Immature natural killer cell (primary cell): ENCODE data around the gene OPN1MW. TPM values are rescaled to one million over a fixed set of nuclear protein-coding genes. Genes with fewer than 3 reads are reported as not detected.
"Not testable (repeated sequence)": the region's sequence is repeated elsewhere in the genome, so short reads cannot be mapped to it uniquely, and the experiment has no call there.

Source experiments
- DNase-seq, 3 donors: peaks; one replicate each; pipeline ENCODE4 v3.0.0; 2022; ENCODE audit warnings: mixed read lengths in 1 of 3
- H3K27ac Mint-ChIP-seq, 6 donors: one replicate each; pipeline ENCODE4 v1.8.0; 2020; ENCODE audit warnings: mixed read lengths in 6 of 6, mild to moderate bottlenecking in 5 of 6, inconsistent platforms in 4 of 6, moderate library complexity in 3 of 6
- H3K27me3 Mint-ChIP-seq, 3 donors: one replicate each; pipeline ENCODE4 v1.8.0; 2020 to 2021; ENCODE audit warnings: low read depth in 3 of 3, mild to moderate bottlenecking in 3 of 3, mixed read lengths in 3 of 3, moderate library complexity in 3 of 3, inconsistent platforms in 1 of 3
- H3K36me3 Mint-ChIP-seq, 3 donors: one replicate each; pipeline ENCODE4 v1.8.0; 2020; ENCODE audit warnings: mixed read lengths in 3 of 3, inconsistent platforms in 2 of 3, mild to moderate bottlenecking in 2 of 3
- H3K4me1 Mint-ChIP-seq, 2 donors: one replicate each; pipeline ENCODE4 v1.8.0; 2020; ENCODE audit warnings: inconsistent platforms in 2 of 2, mild to moderate bottlenecking in 2 of 2, mixed read lengths in 2 of 2, moderate library complexity in 1 of 2
- H3K4me3 Mint-ChIP-seq, 5 donors: one replicate each; pipeline ENCODE4 v1.8.0; 2020; ENCODE audit warnings: mild to moderate bottlenecking in 5 of 5, mixed read lengths in 5 of 5, inconsistent platforms in 3 of 5, moderate library complexity in 3 of 5
- H3K9me3 Mint-ChIP-seq, 6 donors: one replicate each; pipeline ENCODE4 v1.8.0; 2020; ENCODE audit warnings: mild to moderate bottlenecking in 6 of 6, mixed read lengths in 6 of 6, inconsistent platforms in 4 of 6, moderate library complexity in 3 of 6
- polyA plus RNA-seq, 3 donors: library from polyadenylated mRNA; unstranded; fragments of 300-500 nt; fragmentation: Illumina TruSeq; gene quantifications; one replicate each; pipeline ENCODE4 v1.2.3, GENCODE V29; 2021

The OPN1MW gene
- polyA plus RNA-seq, 3 donors from 2014 or later, result not detected

DNA sequence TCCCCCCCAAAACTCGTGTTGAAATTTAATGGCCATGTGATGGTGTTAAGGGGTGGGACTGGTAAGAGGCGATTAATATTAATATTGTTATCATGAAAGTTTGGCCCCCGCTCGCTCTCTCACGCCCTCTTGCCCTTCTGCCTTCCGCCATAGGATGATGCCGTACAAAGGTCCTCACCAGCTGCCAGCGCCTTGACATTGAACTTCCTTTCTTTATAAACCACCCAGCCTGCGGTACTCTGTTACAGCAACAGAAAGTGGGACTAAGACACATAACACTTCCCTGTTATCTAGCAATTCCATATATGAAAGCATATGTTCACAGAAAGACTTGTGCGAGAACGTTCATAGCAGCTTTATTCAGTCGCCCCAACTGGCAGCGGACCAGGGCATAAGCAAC, 14.0 kb upstream of the OPN1MW start:
- DNase-seq, H3K27me3 Mint-ChIP-seq, H3K4me1 Mint-ChIP-seq, H3K27ac Mint-ChIP-seq, H3K4me3 Mint-ChIP-seq, H3K36me3 Mint-ChIP-seq, H3K9me3 Mint-ChIP-seq: not testable (repeated sequence)

DNA sequence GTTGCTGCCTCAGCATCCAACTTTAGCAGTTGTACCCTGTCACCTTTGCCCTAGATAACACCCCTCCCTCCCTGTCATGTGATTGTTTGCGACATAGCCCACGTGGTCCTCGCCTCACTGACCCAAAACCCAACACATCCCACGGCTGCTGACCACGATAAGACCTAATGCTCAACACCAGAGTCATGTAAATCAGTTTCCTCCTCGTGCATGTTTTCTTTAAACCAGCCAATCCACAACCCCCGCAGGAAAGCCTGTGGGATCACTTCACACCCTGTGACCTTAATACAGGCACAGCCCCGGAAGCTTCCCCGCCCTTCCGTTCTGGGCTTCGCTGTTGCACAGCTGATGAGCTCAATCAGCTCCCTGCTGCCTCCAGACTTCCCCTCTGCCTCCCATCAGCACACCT, 9.9 kb upstream of the OPN1MW start:
- not testable (repeated sequence) for H3K27ac Mint-ChIP-seq, H3K36me3 Mint-ChIP-seq, H3K4me1 Mint-ChIP-seq, H3K9me3 Mint-ChIP-seq, H3K4me3 Mint-ChIP-seq, DNase-seq, H3K27me3 Mint-ChIP-seq

DNA sequence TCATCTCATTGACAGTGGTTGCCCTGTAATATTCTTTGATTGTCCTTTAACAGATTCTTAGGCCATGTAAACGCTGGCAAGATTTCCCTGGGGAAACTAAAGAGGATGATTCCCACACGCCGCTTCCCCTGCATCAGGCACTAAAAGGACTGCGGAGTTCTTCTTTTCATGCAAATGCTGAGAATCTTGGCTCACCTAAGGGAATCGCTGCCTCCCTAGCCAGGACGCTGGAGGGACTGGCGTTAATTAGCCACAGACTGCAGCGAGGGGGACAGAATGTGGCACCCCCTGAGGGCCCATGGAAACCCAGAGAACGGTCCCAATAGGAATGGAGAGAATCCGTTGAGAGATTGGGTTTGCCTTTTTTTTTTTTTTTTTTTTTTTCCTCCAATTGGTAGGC, 8.0 kb upstream of the OPN1MW start:
- not testable (repeated sequence) for H3K27me3 Mint-ChIP-seq, H3K36me3 Mint-ChIP-seq, H3K4me3 Mint-ChIP-seq, H3K9me3 Mint-ChIP-seq, DNase-seq, H3K4me1 Mint-ChIP-seq, H3K27ac Mint-ChIP-seq

DNA sequence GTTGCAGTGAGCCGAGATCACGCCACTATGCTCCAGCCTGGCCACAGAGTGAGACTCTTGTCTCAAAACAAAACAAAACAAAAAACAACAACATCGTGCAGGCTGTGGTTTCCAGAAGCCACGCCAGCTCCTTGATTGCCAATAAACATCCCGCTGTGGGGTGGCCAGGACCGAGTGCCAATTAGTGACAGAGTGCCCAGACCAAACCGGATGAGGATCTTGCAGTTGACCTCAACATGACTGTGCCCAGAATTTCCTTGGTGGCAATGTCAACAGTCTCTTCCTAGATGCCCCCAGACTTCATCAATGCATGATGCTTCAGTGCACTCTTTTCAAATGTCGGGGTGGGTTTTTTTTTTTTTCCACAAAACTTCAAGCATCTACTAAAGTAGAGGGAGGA, 1.4 kb downstream of the OPN1MW start:
- not testable (repeated sequence) for H3K4me3 Mint-ChIP-seq, H3K4me1 Mint-ChIP-seq, H3K27ac Mint-ChIP-seq, H3K9me3 Mint-ChIP-seq, H3K27me3 Mint-ChIP-seq, DNase-seq, H3K36me3 Mint-ChIP-seq

DNA sequence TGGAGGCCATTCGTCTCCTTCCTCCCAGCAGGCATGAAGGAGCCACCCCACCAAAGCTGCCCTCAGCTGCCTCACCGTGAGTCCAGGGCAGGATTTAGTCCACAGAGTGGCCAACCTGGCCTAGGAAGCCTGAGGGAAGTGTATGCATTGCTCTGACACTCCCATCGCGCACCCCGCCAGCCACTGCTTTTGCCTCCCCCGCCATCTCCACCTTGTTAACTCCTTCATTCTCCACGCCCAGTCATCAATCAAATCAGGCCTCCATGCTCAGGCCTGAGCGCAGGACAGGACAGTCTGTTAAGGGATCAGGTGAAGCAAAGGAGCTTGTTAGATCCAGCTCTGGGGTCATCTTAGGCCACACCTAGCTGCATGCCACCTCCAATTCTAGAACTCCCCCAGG, 10.4 kb downstream of the OPN1MW start:
- not testable (repeated sequence) for H3K27ac Mint-ChIP-seq, H3K36me3 Mint-ChIP-seq, H3K4me1 Mint-ChIP-seq, H3K27me3 Mint-ChIP-seq, DNase-seq, H3K4me3 Mint-ChIP-seq, H3K9me3 Mint-ChIP-seq

DNA sequence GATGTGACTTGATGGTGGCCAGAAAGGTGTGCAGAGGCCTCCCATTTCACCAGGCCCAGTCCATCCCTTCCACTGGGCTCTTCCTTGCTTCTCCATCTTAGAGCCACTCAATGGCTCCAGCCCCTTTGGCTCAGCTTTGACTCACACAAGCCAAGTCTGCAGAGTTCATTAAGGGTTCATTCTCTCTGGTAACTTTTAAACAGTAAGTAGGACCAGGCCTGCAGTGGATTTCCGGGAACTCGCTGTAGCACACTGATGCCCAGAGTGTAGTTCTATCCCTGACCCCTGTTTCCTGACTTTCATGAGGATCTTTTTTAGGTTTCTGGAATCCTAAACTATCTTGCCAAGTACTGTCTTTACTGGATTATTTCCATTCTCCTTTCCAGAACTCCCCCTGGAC, 11.9 kb downstream of the OPN1MW start:
- not testable (repeated sequence) for H3K27me3 Mint-ChIP-seq, H3K4me1 Mint-ChIP-seq, H3K4me3 Mint-ChIP-seq, H3K9me3 Mint-ChIP-seq, H3K36me3 Mint-ChIP-seq, H3K27ac Mint-ChIP-seq, DNase-seq

DNA sequence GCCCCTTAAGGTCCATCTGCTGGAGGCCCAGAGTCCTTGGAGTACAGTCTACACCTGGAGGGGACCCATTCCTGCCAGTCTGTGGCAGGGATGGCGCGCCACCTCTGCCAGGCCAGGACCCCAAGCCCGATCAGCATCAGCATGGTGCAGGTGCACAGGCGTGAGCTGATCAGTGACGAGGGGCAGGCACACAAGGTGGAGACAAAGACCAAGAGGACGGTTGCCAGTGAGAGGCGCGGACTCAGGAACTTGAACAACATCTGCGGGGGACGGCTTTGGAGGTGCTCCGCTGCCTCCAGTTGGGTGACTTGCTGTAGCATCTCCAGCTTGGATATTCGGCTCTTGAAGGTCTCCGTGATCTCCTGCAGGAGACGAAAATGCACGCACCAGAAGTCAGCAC, 14.1 kb downstream of the OPN1MW start:
- not testable (repeated sequence) for DNase-seq, H3K9me3 Mint-ChIP-seq, H3K27me3 Mint-ChIP-seq, H3K27ac Mint-ChIP-seq, H3K4me1 Mint-ChIP-seq, H3K36me3 Mint-ChIP-seq, H3K4me3 Mint-ChIP-seq

DNA sequence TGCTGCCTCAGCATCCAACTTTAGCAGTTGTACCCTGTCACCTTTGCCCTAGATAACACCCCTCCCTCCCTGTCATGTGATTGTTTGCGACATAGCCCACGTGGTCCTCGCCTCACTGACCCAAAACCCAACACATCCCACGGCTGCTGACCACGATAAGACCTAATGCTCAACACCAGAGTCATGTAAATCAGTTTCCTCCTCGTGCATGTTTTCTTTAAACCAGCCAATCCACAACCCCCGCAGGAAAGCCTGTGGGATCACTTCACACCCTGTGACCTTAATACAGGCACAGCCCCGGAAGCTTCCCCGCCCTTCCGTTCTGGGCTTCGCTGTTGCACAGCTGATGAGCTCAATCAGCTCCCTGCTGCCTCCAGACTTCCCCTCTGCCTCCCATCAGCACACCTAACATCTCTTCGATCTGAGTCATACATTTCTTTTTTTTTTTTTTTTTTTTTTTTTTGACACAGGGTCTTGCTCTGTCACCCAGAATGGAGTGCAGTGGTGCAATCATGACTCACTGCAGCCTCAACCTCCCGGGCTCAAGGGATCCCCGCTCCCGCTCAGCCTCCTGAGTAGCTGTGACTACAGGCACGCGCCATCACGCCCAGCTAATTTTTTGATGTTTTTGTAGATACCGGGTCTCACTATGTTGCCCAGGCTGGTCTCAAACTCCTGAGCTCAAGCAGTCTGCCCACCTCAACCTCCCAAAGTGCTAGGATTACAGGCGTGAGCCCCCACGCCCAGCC, 27.4 kb downstream of the OPN1MW start:
- H3K27me3 Mint-ChIP-seq, H3K9me3 Mint-ChIP-seq, H3K4me3 Mint-ChIP-seq, H3K27ac Mint-ChIP-seq, H3K4me1 Mint-ChIP-seq, H3K36me3 Mint-ChIP-seq: not testable (repeated sequence)
- peak in 1 of 3 donors; percentile 7 for DNase-seq

DNA sequence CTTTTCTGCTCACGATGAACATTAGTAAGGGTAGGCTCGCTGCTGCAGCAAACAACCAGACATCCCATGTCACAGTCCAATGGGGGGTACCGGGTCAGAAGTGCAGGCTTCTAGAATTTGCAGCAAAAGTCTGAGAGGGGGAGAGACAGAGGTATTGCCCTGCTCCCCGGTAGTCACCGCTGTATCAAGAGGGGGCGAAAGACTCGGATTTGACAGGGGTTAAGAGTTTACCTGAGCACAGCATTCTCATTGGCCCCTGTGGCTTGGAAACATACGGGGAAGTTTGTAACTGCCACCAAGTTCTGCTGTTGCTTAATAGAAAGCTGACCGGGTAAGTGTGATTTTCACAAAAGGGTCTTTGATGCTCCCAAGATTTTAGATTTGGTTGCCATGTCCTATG, 28.7 kb downstream of the OPN1MW start:
- Mint-ChIP-seq H3K4me3 (peak overlapping the region in 2 of 5 donors; percentile 18 to 50), H3K27ac (peak overlapping the region in 5 of 6 donors; percentile 61 to 94 (median 74))
- DNase-seq, H3K27me3 Mint-ChIP-seq, H3K36me3 Mint-ChIP-seq, H3K4me1 Mint-ChIP-seq, H3K9me3 Mint-ChIP-seq: not testable (repeated sequence)

DNA sequence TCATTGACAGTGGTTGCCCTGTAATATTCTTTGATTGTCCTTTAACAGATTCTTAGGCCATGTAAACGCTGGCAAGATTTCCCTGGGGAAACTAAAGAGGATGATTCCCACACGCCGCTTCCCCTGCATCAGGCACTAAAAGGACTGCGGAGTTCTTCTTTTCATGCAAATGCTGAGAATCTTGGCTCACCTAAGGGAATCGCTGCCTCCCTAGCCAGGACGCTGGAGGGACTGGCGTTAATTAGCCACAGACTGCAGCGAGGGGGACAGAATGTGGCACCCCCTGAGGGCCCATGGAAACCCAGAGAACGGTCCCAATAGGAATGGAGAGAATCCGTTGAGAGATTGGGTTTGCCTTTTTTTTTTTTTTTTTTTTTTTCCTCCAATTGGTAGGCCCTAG, 29.1 kb downstream of the OPN1MW start:
- not testable (repeated sequence) for H3K4me3 Mint-ChIP-seq, H3K36me3 Mint-ChIP-seq, H3K27me3 Mint-ChIP-seq, DNase-seq, H3K4me1 Mint-ChIP-seq, H3K9me3 Mint-ChIP-seq
- peak overlapping the region in 1 of 6 donors; percentile 61 for H3K27ac Mint-ChIP-seq

DNA sequence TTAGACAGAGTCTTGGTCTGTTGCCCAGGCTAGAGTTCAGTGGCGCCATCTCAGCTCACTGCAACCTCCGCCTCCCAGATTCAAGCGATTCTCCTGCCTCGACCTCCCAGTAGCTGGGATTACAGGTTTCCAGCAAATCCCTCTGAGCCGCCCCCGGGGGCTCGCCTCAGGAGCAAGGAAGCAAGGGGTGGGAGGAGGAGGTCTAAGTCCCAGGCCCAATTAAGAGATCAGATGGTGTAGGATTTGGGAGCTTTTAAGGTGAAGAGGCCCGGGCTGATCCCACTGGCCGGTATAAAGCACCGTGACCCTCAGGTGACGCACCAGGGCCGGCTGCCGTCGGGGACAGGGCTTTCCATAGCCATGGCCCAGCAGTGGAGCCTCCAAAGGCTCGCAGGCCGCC, 37.1 kb downstream of the OPN1MW start, which contains the start of gene OPN1MW2:
OPN1MW2 (plus strand) TSS at position 301 of the 400 bp plus-strand sequence; CDS start at position 361, 60 bp downstream.
- not testable (repeated sequence) for H3K4me3 Mint-ChIP-seq

DNA sequence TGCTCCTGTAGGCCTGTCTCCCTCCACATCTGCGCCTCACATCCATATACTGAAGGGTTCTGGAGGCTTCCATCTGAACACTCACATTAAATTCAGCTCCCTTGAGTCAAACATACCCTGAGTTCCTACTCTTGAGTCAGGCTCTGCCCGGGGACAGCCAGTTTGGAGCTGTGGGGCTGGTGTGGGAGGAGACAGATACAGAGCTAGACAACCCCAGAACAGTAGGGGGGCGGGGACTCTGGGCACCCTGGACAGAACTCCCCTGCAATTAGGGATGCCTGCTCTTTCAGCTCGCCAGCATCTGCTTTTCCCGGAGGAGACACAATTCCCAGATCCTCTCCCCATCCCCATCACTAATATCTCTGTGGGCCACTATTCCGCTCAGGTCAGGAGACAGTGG, 42.9 kb downstream of the OPN1MW start:
- not testable (repeated sequence) for H3K4me3 Mint-ChIP-seq, DNase-seq, H3K36me3 Mint-ChIP-seq, H3K9me3 Mint-ChIP-seq, H3K4me1 Mint-ChIP-seq, H3K27me3 Mint-ChIP-seq, H3K27ac Mint-ChIP-seq

More for the DNA sequence above, 37.1 kb downstream of the OPN1MW start, which contains the start of gene OPN1MW2:
- not testable (repeated sequence) for H3K27ac Mint-ChIP-seq, DNase-seq, H3K36me3 Mint-ChIP-seq, H3K27me3 Mint-ChIP-seq, H3K4me1 Mint-ChIP-seq, H3K9me3 Mint-ChIP-seq

DNA sequence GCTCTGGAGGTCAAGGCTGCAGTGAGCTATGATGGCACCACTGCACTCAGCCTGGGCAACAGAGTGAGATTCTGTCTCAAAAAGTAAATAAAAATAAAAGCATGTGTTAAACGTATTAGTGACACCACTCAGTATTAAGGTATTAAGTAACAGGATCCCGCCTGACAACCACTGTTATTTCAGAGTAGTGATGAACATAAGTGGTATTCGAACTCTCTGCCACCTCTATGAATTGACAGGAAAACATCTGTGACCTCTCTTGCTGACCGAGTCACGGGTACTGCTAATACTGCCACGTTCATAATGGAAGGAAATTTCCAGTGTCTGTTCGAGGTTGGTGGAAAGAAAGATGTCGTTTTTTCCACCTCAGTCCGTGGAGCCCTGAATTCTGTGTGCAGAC, 44.3 kb downstream of the OPN1MW start:
- H3K36me3 Mint-ChIP-seq, result not testable (repeated sequence)

DNA sequence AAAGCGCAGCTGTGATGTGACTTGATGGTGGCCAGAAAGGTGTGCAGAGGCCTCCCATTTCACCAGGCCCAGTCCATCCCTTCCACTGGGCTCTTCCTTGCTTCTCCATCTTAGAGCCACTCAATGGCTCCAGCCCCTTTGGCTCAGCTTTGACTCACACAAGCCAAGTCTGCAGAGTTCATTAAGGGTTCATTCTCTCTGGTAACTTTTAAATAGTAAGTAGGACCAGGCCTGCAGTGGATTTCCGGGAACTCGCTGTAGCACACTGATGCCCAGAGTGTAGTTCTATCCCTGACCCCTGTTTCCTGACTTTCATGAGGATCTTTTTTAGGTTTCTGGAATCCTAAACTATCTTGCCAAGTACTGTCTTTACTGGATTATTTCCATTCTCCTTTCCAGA, 49.0 kb downstream of the OPN1MW start:
- H3K9me3 Mint-ChIP-seq, H3K4me1 Mint-ChIP-seq, H3K36me3 Mint-ChIP-seq, DNase-seq, H3K27ac Mint-ChIP-seq, H3K27me3 Mint-ChIP-seq, H3K4me3 Mint-ChIP-seq: not testable (repeated sequence)

More for the DNA sequence above, 44.3 kb downstream of the OPN1MW start:
- H3K4me3 Mint-ChIP-seq, H3K4me1 Mint-ChIP-seq, H3K9me3 Mint-ChIP-seq, H3K27ac Mint-ChIP-seq, DNase-seq, H3K27me3 Mint-ChIP-seq: not testable (repeated sequence)

DNA sequence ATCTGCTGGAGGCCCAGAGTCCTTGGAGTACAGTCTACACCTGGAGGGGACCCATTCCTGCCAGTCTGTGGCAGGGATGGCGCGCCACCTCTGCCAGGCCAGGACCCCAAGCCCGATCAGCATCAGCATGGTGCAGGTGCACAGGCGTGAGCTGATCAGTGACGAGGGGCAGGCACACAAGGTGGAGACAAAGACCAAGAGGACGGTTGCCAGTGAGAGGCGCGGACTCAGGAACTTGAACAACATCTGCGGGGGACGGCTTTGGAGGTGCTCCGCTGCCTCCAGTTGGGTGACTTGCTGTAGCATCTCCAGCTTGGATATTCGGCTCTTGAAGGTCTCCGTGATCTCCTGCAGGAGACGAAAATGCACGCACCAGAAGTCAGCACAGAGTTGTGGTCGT, 51.2 kb downstream of the OPN1MW start:
- not testable (repeated sequence) for H3K9me3 Mint-ChIP-seq, H3K36me3 Mint-ChIP-seq, H3K4me1 Mint-ChIP-seq, H3K4me3 Mint-ChIP-seq, DNase-seq, H3K27me3 Mint-ChIP-seq, H3K27ac Mint-ChIP-seq
